HG03025 (cell line): ENCODE results near the gene SST.

ENCODE experiments used
- ATAC-seq: cut with Tn5 transposase; IDR thresholded peaks from one replicate; pipeline ENCODE4 v1.9.1; 2021; ENCODE audit warnings: mild to moderate bottlenecking, moderate library complexity; ENCODE audit not compliant: unreplicated experiment, low FRiP score

Gene SST

GRCh38 chr3:187636528-187636927 lies 33.7 kb downstream of the SST start:
- ATAC-seq, result no peak

GRCh38 chr3:187630404-187630803 lies 39.8 kb downstream of the SST start:
- no peak for ATAC-seq

GRCh38 chr3:187629711-187630110 lies 40.5 kb downstream of the SST start:
- no peak for ATAC-seq

GRCh38 chr3:187628169-187628568 lies 42.0 kb downstream of the SST start:
- no peak for ATAC-seq

GRCh38 chr3:187626581-187626980 lies 43.6 kb downstream of the SST start:
- no peak for ATAC-seq

- no peak for ATAC-seq
These were observed 45.6 kb downstream of the SST start for GRCh38 chr3:187624588-187624987.

- no peak for ATAC-seq
These were observed 46.8 kb downstream of the SST start for GRCh38 chr3:187623285-187623814.

GRCh38 chr3:187621881-187622280 lies 48.3 kb downstream of the SST start:
- ATAC-seq, result no peak

GRCh38 chr3:187619461-187619860 lies 50.7 kb downstream of the SST start:
- ATAC-seq, result no peak
